IMR-90 (cell line): Measurements from ENCODE around the gene PRKCH. TPM values are rescaled to one million over a fixed set of nuclear protein-coding genes. Genes with fewer than 3 reads are reported as not detected.

ENCODE experiments used
- ATAC-seq: fragments of 200-7000 bp; cut with Tn5 transposase; 2 replicates; pipeline ENCODE4 v1.9.1; 2020; ENCODE audit warnings: low read depth, mild to moderate bottlenecking, moderate library complexity
- BruUV-seq: library from RNA; stranded (reverse); fragments of 400-500 nt; replicated peaks from 2 replicates; lab custom pipeline; 2021; lab: Mats Ljungman, UMichigan
- CTCF ChIA-PET: fragments of 300-600 bp; formaldehyde crosslinking; extraction: SDS; loops from one replicate; lab custom pipeline; 2021; ENCODE audit warnings: antibody characterized with exemption; lab: Yijun Ruan, JAX
- POLR2A ChIA-PET: fragments of 300-600 bp; sonication (Branson Sonifier 250); formaldehyde crosslinking; loops from one replicate; lab custom pipeline; 2022; ENCODE audit warnings: antibody characterized with exemption; ENCODE audit not compliant: unreplicated experiment; lab: Charles Lee
- DNase-seq: peaks from one replicate; pipeline ENCODE4 v3.0.0; 2013
- H2AFZ ChIP-seq: replicated peaks from 2 replicates; pipeline ENCODE3; 2013; ENCODE audit warnings: low read length, mild to moderate bottlenecking; ENCODE audit not compliant: poor library complexity
- H2AK5ac ChIP-seq: 2 replicates; pipeline ENCODE4 v1.6.1; 2013; ENCODE audit warnings: low read depth, low read length, inconsistent platforms
- H2AK9ac ChIP-seq: replicated peaks from 2 replicates; pipeline ENCODE3; 2013; ENCODE audit warnings: mild to moderate bottlenecking, low read depth, low read length, moderate library complexity; ENCODE audit not compliant: poor library complexity
- H2BK120ac ChIP-seq: 2 replicates; pipeline ENCODE4 v1.6.1; 2013; ENCODE audit warnings: low read depth, low read length, inconsistent platforms
- H2BK15ac ChIP-seq: 3 replicates; pipeline ENCODE4 v1.6.1; 2013; ENCODE audit warnings: low read depth, low read length, inconsistent platforms
- H2BK20ac ChIP-seq: 2 replicates; pipeline ENCODE4 v1.6.1; 2013; ENCODE audit warnings: low read depth, mild to moderate bottlenecking, inconsistent platforms, low read length, moderate library complexity
- H2BK5ac ChIP-seq: 2 replicates; pipeline ENCODE4 v1.6.1; 2013; ENCODE audit warnings: mild to moderate bottlenecking, low read depth, low read length, inconsistent platforms; ENCODE audit not compliant: poor library complexity, severe bottlenecking
- H3K14ac ChIP-seq: replicated peaks from 2 replicates; pipeline ENCODE4 v1.6.1; 2013; ENCODE audit warnings: low read depth, low read length, inconsistent platforms
- H3K18ac ChIP-seq: 2 replicates; pipeline ENCODE4 v1.6.1; 2013; ENCODE audit warnings: low read depth, low read length, control low read depth
- H3K23ac ChIP-seq: 2 replicates; pipeline ENCODE4 v1.6.1; 2013; ENCODE audit warnings: low read depth, low read length, inconsistent platforms
- H3K27ac ChIP-seq: 2 replicates; pipeline ENCODE4 v1.5.1; 2013; ENCODE audit warnings: mild to moderate bottlenecking, control low read depth, low read length; ENCODE audit not compliant: insufficient read depth
- H3K27me3 ChIP-seq: 2 replicates; pipeline ENCODE4 v1.6.1; 2013; ENCODE audit warnings: low read length; ENCODE audit not compliant: control insufficient read depth, insufficient read depth
- H3K36me3 ChIP-seq: 2 replicates; pipeline ENCODE4 v1.6.1; 2013; ENCODE audit warnings: low read length, mixed read lengths; ENCODE audit not compliant: control insufficient read depth, insufficient read depth
- H3K4ac ChIP-seq: 2 replicates; pipeline ENCODE4 v1.6.1; 2013; ENCODE audit warnings: low read depth, low read length, inconsistent platforms
- H3K4me1 ChIP-seq: 2 replicates; pipeline ENCODE4 v1.6.1; 2013; ENCODE audit warnings: low read length, mixed read lengths; ENCODE audit not compliant: control insufficient read depth, insufficient read depth
- H3K4me2 ChIP-seq: 2 replicates; pipeline ENCODE4 v1.6.1; 2013; ENCODE audit warnings: low read depth, mild to moderate bottlenecking, control low read depth, low read length, moderate library complexity
- H3K4me3 ChIP-seq: 2 replicates; pipeline ENCODE4 v1.5.1; 2013; ENCODE audit warnings: low read depth, mild to moderate bottlenecking, control low read depth, low read length, moderate library complexity; ENCODE audit not compliant: insufficient read depth
- H3K56ac ChIP-seq: 2 replicates; pipeline ENCODE4 v1.6.1; 2013; ENCODE audit warnings: low read length, inconsistent platforms; ENCODE audit not compliant: insufficient read depth; ENCODE audit errors: extremely low read depth
- H3K79me1 ChIP-seq, 2 experiments: 2 replicates each; pipeline ENCODE4 v1.6.1; 2013; ENCODE audit warnings: low read length in 2 of 2, inconsistent platforms in 1 of 2, low read depth in 1 of 2
- H3K9ac ChIP-seq: 2 replicates; pipeline ENCODE4 v1.6.1; 2013; ENCODE audit warnings: low read depth, low read length, control low read depth
- H3K9me1 ChIP-seq: 2 replicates; pipeline ENCODE4 v1.6.1; 2013; ENCODE audit warnings: low read length, inconsistent platforms; ENCODE audit not compliant: insufficient read depth
- H3K9me3 ChIP-seq: 2 replicates; pipeline ENCODE4 v1.6.1; 2013; ENCODE audit warnings: low read length; ENCODE audit not compliant: control insufficient read depth, insufficient read depth
- H4K20me1 ChIP-seq: 2 replicates; pipeline ENCODE4 v1.6.1; 2013; ENCODE audit warnings: low read length, inconsistent platforms; ENCODE audit not compliant: insufficient read depth
- H4K5ac ChIP-seq: 2 replicates; pipeline ENCODE4 v1.6.1; 2013; ENCODE audit warnings: mild to moderate bottlenecking, low read depth, low read length, control low read depth
- H4K8ac ChIP-seq, 2 experiments: 2 replicates each; pipeline ENCODE4 v1.6.1; 2013; ENCODE audit warnings: low read depth in 2 of 2, low read length in 2 of 2, control low read depth in 1 of 2, inconsistent platforms in 1 of 2
- H4K91ac ChIP-seq: 2 replicates; pipeline ENCODE4 v1.6.1; 2013; ENCODE audit warnings: low read depth, low read length, inconsistent platforms; ENCODE audit not compliant: insufficient read depth
- BHLHE40 ChIP-seq: fragments of 150-350 bp; IDR thresholded peaks from 2 replicates; pipeline ENCODE4 v1.6.1; 2016; ENCODE audit warnings: mild to moderate bottlenecking, low read depth, low read length
- CEBPB ChIP-seq: IDR thresholded peaks from 2 replicates; pipeline ENCODE4 v1.6.1; 2012; ENCODE audit warnings: low read depth, low read length, improper control_type of control experiment
- CHD1 ChIP-seq: IDR thresholded peaks from 2 replicates; pipeline ENCODE4 v1.6.1; 2012; ENCODE audit warnings: low read depth, low read length, improper control_type of control experiment
- FOS ChIP-seq: fragments of 150-350 bp; IDR thresholded peaks from 2 replicates; pipeline ENCODE4 v1.6.1; 2016; ENCODE audit warnings: low read depth, low read length
- MAFK ChIP-seq: IDR thresholded peaks from 2 replicates; pipeline ENCODE4 v1.6.1; 2012; ENCODE audit warnings: low read depth, low read length, improper control_type of control experiment
- MAZ ChIP-seq: IDR thresholded peaks from 2 replicates; pipeline ENCODE4 v1.6.1; 2012; ENCODE audit warnings: low read depth, mild to moderate bottlenecking, low read length, improper control_type of control experiment, moderate library complexity, borderline replicate concordance
- MXI1 ChIP-seq: IDR thresholded peaks from 2 replicates; pipeline ENCODE4 v1.6.1; 2012; ENCODE audit warnings: low read depth, mild to moderate bottlenecking, low read length, moderate library complexity, borderline replicate concordance
- NFE2L2 ChIP-seq: fragments of 150-350 bp; IDR thresholded peaks from 2 replicates; pipeline ENCODE4 v1.6.1; 2016; ENCODE audit warnings: low read depth, mild to moderate bottlenecking, low read length
- POLR2A ChIP-seq: IDR thresholded peaks from 2 replicates; pipeline ENCODE4 v1.6.1; 2012; ENCODE audit warnings: mild to moderate bottlenecking, low read depth, low read length
- RAD21 ChIP-seq: IDR thresholded peaks from 2 replicates; pipeline ENCODE4 v1.6.1; 2012; ENCODE audit warnings: low read length, improper control_type of control experiment
- RCOR1 ChIP-seq: IDR thresholded peaks from 2 replicates; pipeline ENCODE4 v1.6.1; 2012; ENCODE audit warnings: mild to moderate bottlenecking, low read length, improper control_type of control experiment; ENCODE audit not compliant: insufficient replicate concordance
- RFX5 ChIP-seq: IDR thresholded peaks from 2 replicates; pipeline ENCODE4 v1.8.0; 2012; ENCODE audit warnings: low read depth, mild to moderate bottlenecking, low read length, moderate library complexity
- SMC3 ChIP-seq: fragments of 150-350 bp; IDR thresholded peaks from 2 replicates; pipeline ENCODE4 v1.6.1; 2016; ENCODE audit warnings: low read depth, mild to moderate bottlenecking, antibody characterized with exemption, low read length, moderate library complexity
- WGBS, 2 experiments: methylation state at CpG; one replicate each; pipeline versions ENCODE4 v1.1.5 to v1.1.7; 2013; ENCODE audit warnings: missing lambda C conversion rate in 2 of 2; ENCODE audit not compliant: insufficient read length in 1 of 2; ENCODE audit errors: extremely low coverage in 2 of 2; 5-methylcytosine and 5-hydroxymethylcytosine counted together
- dilution Hi-C: fragments of 300-500 bp; cut with HindIII; formaldehyde crosslinking; loops from one replicate; pipeline ENCODE4 v1.14.3; 2018; ENCODE audit warnings: low sequenced_read_pairs; ENCODE audit not compliant: unreplicated experiment
- in situ Hi-C: fragments of 300-500 bp; cut with MboI; formaldehyde crosslinking; loops from 3 replicates; pipeline ENCODE4 v1.14.3; 2019; ENCODE audit warnings: low sequenced_read_pairs, inconsistent platforms, mixed read lengths
- intact Hi-C: fragments of 100-400 bp; cut with micrococcal nuclease; formaldehyde crosslinking; loops from 2 replicates; pipeline ENCODE4 v1.10.0; 2022
- polyA plus RNA-seq, 3 experiments: library from polyadenylated mRNA; depleted of rRNA; stranded (reverse); fragments of >200 nt; gene quantifications; 2 replicates each; pipeline ENCODE4 v1.2.3, GENCODE V29; 2012; ENCODE audit warnings: low replicate concordance in 1 of 3
- total RNA-seq: library from RNA; depleted of rRNA; stranded (reverse); fragments of >200 nt; gene quantifications from 2 replicates; pipeline ENCODE4 v1.2.3, GENCODE V29; 2012
- TF ChIP-seq, protein P1 (sequence below): fragments of 150-350 bp; IDR thresholded peaks from 2 replicates; pipeline ENCODE4 v1.6.1; 2017; ENCODE audit warnings: mild to moderate bottlenecking, antibody characterized with exemption, low read length, low read depth
- TF ChIP-seq, protein P2 (sequence below): conservative IDR thresholded peaks from 2 replicates; pipeline ENCODE4 v1.5.1; 2012; ENCODE audit warnings: mild to moderate bottlenecking, low read depth, low read length, improper control_type of control experiment

The PRKCH gene
- total and polyA plus RNA-seq, 2 of the 4 experiments (the other 2 are of a cell fraction): 1.6 to 2.3 TPM

DNA sequence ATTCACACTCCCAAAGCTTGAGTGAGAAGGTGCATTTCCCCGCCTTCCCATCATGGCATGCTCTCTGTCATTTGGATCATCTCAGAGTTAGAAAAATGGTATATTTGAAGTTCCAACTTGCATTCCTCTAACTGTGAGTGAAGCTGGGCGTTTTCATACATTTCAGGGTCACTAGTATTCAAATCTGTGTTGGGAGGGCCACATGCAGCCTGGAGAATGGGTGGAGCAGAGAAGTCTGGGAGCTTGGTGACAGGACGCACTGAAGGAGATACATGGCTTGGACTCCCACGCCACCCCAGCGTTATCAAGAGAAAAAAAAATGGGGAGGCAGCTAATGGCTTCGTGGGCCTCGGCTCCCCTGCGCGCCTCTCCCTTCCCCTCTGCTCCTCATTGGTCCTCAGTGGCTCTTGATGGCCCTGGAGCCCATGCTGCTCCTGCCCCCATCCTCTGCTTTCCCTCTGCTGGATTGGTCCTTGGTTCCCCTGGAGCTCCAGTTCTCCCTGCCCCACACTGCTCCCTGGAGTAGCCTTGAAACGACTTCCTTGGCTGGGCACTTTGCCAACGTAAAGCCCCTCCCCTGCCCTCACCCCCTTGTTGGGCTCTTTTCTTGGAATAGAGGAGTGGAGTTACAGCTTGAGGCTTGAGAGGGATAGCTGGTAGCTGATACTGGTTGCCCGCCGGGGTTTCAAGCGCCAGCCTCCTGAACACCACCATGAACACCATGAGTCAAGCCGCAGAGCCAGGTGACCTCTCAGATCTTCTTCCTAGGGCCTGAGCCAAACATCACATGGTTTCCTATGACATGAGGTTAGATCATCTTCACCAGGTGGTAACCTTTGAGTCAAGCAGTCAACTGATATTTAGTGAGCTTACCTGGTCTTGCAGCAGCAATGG, 139.6 kb downstream of the PRKCH start:
- no peak overlapping the region for H2AK9ac ChIP-seq
- dilution Hi-C loops (loop anchor here (25.0 kb wide), 1 partner anchor 251 kb away; no protein-coding TSS in a partner anchor), intact Hi-C loops (loop anchor here (1.0 to 2.0 kb wide), 2 partner anchors 376 to 666 kb away; no protein-coding TSS in a partner anchor), in situ Hi-C loops (loop anchor here (5.0 kb wide), 1 partner anchor 271 kb away; no protein-coding TSS in a partner anchor)
- no peak overlapping the region for H3K18ac ChIP-seq
- WGBS, 2 experiments: 67% methylated on average over 8 of the region's 15 CpGs; no CpG with 5 or more reads in 1 of the 2 experiments
- 0 out of 3 replicates have a peak overlapping the region, but pooled peaks have one; percentile 28 for H2BK15ac ChIP-seq
- no peak overlapping the region for H4K5ac ChIP-seq
- H3K27ac ChIP-seq: no peak overlapping the region
- H3K79me1 ChIP-seq: peaks cover 0 to 13% of the 10 kb centered on the region in 2 experiments; a peak in 2 of 4 replicates
- no peak overlapping the region for H3K56ac ChIP-seq
- peak; percentile 26 for DNase-seq
- peaks cover 6% of the 10 kb centered on the region; the same call in 1 of the 2 replicates for H3K9me1 ChIP-seq
- no peak overlapping the region for H3K4me2 ChIP-seq
- no peak overlapping the region for H3K9ac ChIP-seq
- H2BK20ac ChIP-seq: no peak overlapping the region
- H3K9me3 ChIP-seq: no peaks in the 10 kb centered on the region
- no peak overlapping the region for H3K4me3 ChIP-seq
- TF ChIP-seq CHD1 (no peak), BHLHE40 (no peak), POLR2A (no peak), RCOR1 (no peak), RFX5 (no peak), FOS (no peak), MAFK (no peak), MAZ (no peak), SMC3 (no peak), NFE2L2 (no peak), RAD21 (no peak), MXI1 (no peak), CEBPB (no peak)
- TF ChIP-seq, protein P1, sequence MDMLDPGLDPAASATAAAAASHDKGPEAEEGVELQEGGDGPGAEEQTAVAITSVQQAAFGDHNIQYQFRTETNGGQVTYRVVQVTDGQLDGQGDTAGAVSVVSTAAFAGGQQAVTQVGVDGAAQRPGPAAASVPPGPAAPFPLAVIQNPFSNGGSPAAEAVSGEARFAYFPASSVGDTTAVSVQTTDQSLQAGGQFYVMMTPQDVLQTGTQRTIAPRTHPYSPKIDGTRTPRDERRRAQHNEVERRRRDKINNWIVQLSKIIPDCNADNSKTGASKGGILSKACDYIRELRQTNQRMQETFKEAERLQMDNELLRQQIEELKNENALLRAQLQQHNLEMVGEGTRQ: no peak
- TF ChIP-seq, protein P2, sequence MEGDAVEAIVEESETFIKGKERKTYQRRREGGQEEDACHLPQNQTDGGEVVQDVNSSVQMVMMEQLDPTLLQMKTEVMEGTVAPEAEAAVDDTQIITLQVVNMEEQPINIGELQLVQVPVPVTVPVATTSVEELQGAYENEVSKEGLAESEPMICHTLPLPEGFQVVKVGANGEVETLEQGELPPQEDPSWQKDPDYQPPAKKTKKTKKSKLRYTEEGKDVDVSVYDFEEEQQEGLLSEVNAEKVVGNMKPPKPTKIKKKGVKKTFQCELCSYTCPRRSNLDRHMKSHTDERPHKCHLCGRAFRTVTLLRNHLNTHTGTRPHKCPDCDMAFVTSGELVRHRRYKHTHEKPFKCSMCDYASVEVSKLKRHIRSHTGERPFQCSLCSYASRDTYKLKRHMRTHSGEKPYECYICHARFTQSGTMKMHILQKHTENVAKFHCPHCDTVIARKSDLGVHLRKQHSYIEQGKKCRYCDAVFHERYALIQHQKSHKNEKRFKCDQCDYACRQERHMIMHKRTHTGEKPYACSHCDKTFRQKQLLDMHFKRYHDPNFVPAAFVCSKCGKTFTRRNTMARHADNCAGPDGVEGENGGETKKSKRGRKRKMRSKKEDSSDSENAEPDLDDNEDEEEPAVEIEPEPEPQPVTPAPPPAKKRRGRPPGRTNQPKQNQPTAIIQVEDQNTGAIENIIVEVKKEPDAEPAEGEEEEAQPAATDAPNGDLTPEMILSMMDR: no peak
- peaks cover 15% of the 10 kb centered on the region for H3K4me1 ChIP-seq
- no peak overlapping the region for H2AFZ ChIP-seq
- H3K14ac ChIP-seq: no peak overlapping the region
- no peaks in the 10 kb centered on the region for H4K20me1 ChIP-seq
- H4K8ac ChIP-seq: no peak overlapping the region
- no peaks in the 10 kb centered on the region for H3K27me3 ChIP-seq
- POLR2A ChIA-PET: no interaction called here
- CTCF ChIA-PET: interaction anchor here (0.6 to 2.9 kb wide), 2 partner anchors 138 to 376 kb away, joined by 3 to 16 read pairs; no protein-coding TSS in a partner anchor
- H3K4ac ChIP-seq: no peak overlapping the region
- no peak overlapping the region for H2BK120ac ChIP-seq
- no peak for ATAC-seq
- H3K23ac ChIP-seq: no peak overlapping the region
- no peaks in the 10 kb centered on the region for H3K36me3 ChIP-seq
- no TSS peak for BruUV-seq
- H2AK5ac ChIP-seq: no peak overlapping the region
- no peak overlapping the region for H2BK5ac ChIP-seq
- H4K91ac ChIP-seq: no peak overlapping the region
